ENCODE results near the gene GJC1. TPM values are rescaled to one million over a fixed set of nuclear protein-coding genes. Genes with fewer than 3 reads are reported as not detected.

Gene GJC1
- total RNA-seq, 4 donors from 2014 or later: 3.1 to 18.6 (median 9.0) TPM

DNA sequence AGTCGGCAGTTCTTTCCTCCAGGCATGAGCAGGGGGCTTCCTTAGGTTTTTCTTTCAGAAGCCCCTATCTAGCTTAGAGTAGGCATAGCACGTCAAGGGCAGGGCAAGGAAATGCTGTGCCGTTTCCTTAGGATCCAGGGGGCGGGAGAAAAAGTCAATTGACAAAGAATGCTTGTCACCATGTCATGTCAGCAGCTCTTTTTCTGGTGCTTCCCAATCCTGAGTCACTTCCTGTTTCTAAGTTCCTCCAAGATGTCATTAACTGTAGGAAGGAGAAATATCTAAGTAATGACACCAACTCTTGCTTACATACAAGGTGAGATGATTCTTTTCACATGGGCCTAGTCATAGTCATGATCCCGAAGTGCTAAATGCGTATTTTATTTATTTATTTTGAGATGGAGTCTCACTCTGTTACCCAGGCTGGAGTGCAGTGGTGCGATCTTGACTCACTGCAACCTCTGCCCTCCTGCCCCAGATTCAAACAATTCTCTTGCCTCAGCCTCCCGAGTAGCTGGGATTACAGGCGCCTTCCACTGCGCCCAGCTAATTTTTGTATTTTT is 35.2 kb downstream of the GJC1 start:
- TF ChIP-seq EP300 (IDR thresholded peaks at IDR 0.05): no peak
- TF ChIP-seq POLR2A (IDR thresholded peaks at IDR 0.05): no peak
- Histone ChIP-seq H3K27me3 (no peaks in the 10 kb centered on the region), H3K36me3 (no peaks in the 10 kb centered on the region), H3K4me1 (peaks cover 0 to 24% (median 5%) of the 10 kb centered on the region in 4 donors), H3K27ac (peak overlapping the region; percentile 38 to 90 (median 56)), H3K9me3 (no peaks in the 10 kb centered on the region), H3K4me3 (no peak overlapping the region)
- DNase-seq (ENCODE audit: low spot score in 2 of 2): no peak
- WGBS, 2 donors: 27 to 34% methylated on average over 10 of the region's 10 CpGs

DNA sequence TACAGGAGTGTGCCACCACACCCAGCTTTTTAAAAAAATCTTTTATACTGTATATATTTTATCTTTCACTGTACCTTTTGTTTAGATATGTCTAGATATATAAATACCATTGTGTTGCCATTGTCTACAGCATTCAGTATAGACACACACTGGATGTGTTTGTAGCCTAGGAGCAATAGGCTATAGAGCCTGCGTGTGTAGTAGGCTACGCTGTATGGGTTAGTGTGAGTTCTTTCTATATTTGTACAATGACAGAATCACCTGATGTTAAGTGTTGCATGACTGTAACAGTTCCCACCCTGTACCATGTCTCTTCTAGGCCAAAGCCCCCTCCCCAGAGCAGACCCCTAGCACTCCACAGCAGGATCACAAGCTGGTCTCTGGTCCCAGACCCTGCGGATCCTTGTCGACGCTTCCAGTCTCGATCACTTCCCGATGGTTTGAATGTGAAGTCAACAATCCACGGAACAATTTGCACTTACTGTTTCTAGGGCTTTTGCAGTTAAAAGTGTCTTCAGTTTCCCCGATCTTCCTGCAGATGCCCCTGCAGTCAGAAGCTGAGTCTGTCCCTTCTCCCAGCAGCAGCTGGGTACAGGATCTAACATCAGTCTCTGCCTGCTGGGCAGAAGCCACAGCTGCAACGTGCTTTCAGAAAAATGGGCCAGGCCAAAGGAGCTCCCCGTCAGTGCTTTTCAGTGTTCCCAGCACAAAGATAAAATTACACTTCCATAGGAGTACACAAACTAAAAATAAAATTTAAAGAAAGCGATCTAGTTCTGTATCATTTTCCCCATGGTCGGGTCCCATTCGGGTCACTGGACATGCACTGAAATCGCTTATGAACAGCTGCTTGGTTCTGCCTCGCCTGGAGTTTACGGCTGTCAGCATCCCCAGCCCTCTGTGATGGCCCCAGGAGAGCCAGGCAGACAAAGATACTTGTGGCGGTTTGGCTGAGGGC is 35.9 kb downstream of the GJC1 start:
- TF ChIP-seq POLR2A (IDR thresholded peaks at IDR 0.05) (no peak), EP300 (IDR thresholded peaks at IDR 0.05) (no peak)
- TF ChIP-seq, protein P1, sequence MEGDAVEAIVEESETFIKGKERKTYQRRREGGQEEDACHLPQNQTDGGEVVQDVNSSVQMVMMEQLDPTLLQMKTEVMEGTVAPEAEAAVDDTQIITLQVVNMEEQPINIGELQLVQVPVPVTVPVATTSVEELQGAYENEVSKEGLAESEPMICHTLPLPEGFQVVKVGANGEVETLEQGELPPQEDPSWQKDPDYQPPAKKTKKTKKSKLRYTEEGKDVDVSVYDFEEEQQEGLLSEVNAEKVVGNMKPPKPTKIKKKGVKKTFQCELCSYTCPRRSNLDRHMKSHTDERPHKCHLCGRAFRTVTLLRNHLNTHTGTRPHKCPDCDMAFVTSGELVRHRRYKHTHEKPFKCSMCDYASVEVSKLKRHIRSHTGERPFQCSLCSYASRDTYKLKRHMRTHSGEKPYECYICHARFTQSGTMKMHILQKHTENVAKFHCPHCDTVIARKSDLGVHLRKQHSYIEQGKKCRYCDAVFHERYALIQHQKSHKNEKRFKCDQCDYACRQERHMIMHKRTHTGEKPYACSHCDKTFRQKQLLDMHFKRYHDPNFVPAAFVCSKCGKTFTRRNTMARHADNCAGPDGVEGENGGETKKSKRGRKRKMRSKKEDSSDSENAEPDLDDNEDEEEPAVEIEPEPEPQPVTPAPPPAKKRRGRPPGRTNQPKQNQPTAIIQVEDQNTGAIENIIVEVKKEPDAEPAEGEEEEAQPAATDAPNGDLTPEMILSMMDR (IDR thresholded peaks at IDR 0.05): no peak
- no peak for DNase-seq (ENCODE audit: low spot score in 2 of 2)
- peaks cover 0 to 24% (median 5%) of the 10 kb centered on the region in 4 donors for H3K4me1 ChIP-seq

DNA sequence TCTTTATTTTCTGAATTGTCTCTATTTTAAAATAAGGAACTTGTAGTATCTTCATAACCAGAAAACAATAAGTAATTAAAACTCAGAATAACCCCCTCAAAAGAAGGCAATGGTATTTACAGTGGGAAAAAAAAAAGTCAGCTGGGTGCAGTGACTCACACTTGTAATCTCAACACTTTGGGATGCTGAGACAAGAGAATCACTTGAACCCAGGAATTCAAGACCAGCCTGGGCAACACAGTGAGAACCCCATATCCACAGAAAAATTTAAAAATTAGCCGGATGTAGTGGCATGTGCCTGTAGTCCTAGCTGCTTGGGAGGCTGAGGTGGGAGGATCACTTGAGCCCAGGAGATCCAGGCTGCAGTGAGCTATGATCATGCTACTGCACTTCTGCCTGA is 37.8 kb downstream of the GJC1 start:
- Histone ChIP-seq H3K4me3 (no peak overlapping the region), H3K36me3 (no peaks in the 10 kb centered on the region), H3K4me1 (peaks cover 0 to 26% (median 5%) of the 10 kb centered on the region in 4 donors), H3K27ac (peak overlapping the region in 1 of 4 donors; percentile 25), H3K27me3 (no peaks in the 10 kb centered on the region), H3K9me3 (no peaks in the 10 kb centered on the region)
- TF ChIP-seq EP300 (IDR thresholded peaks at IDR 0.05) (no peak), POLR2A (IDR thresholded peaks at IDR 0.05) (no peak)
- TF ChIP-seq, protein P1 (IDR thresholded peaks at IDR 0.05): no peak
- no peak for DNase-seq (ENCODE audit: low spot score in 2 of 2)
- 71 to 80% methylated on average over 1 of the region's 1 CpG for WGBS, 2 donors

More for the DNA sequence above, 35.9 kb downstream of the GJC1 start:
- peak overlapping the region; percentile 38 to 90 (median 56) for H3K27ac ChIP-seq
- WGBS, 2 donors: 54% methylated on average over 18 of the region's 18 CpGs
- H3K9me3 ChIP-seq: no peaks in the 10 kb centered on the region
- no peaks in the 10 kb centered on the region for H3K27me3 ChIP-seq
- no peak overlapping the region for H3K4me3 ChIP-seq
- H3K36me3 ChIP-seq: no peaks in the 10 kb centered on the region

DNA sequence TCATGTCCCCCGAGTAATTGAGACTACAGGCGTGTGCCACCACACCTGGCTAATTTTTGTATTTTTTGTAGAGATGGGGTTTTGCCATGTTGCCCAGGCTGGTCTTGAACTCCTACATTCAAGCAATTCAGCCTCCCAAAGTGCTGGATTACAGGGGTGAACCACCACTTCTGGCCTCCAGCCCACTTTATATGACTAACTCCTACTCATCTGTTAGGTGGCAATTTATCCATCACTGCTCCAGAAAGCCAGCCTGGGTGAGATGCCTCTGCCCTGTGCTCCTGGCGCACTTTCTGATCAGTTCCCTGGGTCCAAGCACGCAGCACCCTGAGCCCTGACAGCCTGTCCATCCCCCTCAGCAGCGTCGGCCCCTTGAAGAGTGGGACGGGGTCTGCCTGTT is 41.9 kb downstream of the GJC1 start:
- H3K36me3 ChIP-seq: no peaks in the 10 kb centered on the region
- TF ChIP-seq, protein P1 (IDR thresholded peaks at IDR 0.05): no peak
- TF ChIP-seq EP300 (IDR thresholded peaks at IDR 0.05): no peak
- no peak for TF ChIP-seq POLR2A (IDR thresholded peaks at IDR 0.05)
- H3K27me3 ChIP-seq: no peaks in the 10 kb centered on the region
- H3K9me3 ChIP-seq: no peaks in the 10 kb centered on the region
- DNase-seq (ENCODE audit: low spot score in 2 of 2): no peak
- no peak overlapping the region for H3K4me3 ChIP-seq
- WGBS, 2 donors: 83 to 92% methylated on average over 7 of the region's 7 CpGs
- H3K27ac ChIP-seq: no peak overlapping the region
- H3K4me1 ChIP-seq: peaks cover 0 to 5% (median 0%) of the 10 kb centered on the region in 4 donors

DNA sequence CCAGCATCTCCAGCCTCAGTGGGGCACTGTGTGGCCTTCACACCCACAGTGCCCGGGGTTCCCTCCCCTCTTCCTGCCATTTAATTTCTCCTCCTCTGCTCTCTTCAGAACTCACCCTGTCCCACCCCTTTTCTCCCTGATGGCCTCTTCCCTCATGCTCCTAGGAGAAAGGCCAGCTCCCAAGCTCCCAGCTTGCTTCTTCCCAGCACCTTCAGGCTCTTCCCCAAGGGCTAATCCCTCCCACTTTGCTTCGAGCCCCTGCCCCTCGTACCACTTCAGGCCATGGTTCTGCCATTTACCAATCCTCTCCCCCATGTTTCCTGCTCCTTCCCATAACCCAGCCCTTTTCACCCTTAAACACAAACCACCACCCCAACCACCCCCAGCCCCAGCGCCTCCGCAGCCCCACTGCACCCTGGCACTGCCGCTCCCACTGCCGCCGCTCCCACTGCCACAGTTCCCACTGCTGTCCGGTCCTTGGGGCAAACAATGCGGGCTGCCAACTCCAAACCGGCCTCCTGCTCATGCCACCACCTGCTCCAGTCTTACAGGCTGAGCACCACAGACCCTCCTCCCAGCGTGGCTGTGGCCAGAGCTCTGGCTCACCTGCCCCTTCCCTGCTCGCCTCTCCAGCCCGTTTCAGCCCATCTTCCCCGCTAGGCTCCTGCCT is 42.7 kb downstream of the GJC1 start:
- H3K27me3 ChIP-seq: no peaks in the 10 kb centered on the region
- no peak overlapping the region for H3K27ac ChIP-seq
- no peak for DNase-seq (ENCODE audit: low spot score in 2 of 2)
- no peak overlapping the region for H3K4me3 ChIP-seq
- no peak for TF ChIP-seq EP300 (IDR thresholded peaks at IDR 0.05)
- TF ChIP-seq, protein P1 (IDR thresholded peaks at IDR 0.05): no peak
- TF ChIP-seq POLR2A (IDR thresholded peaks at IDR 0.05): no peak
- 69 to 76% methylated on average over 15 of the region's 15 CpGs for WGBS, 2 donors
- no peaks in the 10 kb centered on the region for H3K36me3 ChIP-seq
- peaks cover 0 to 7% (median 0%) of the 10 kb centered on the region in 4 donors for H3K4me1 ChIP-seq
- no peaks in the 10 kb centered on the region for H3K9me3 ChIP-seq

All from tibial nerve (tissue), 4 donors.